HepG2 (cell line): Measurements from ENCODE around the gene WIZ. TPM values are rescaled to one million over a fixed set of nuclear protein-coding genes. Genes with fewer than 3 reads are reported as not detected.
A peak's percentile ranks its signal among the peaks of the same experiment; 100 is the strongest.

Source experiments
- ATF3 ChIP-seq: sonication (generic); formaldehyde crosslinking; IDR thresholded peaks from 2 replicates; pipeline ENCODE4 v1.4.0; 2020; ENCODE audit warnings: missing genetic modification reagents
- DR1 ChIP-seq: sonication (generic); formaldehyde crosslinking; IDR thresholded peaks from 2 replicates; pipeline ENCODE4 v1.8.0; 2021; ENCODE audit warnings: mild to moderate bottlenecking, missing genetic modification reagents, inconsistent platforms
- EED ChIP-seq: sonication (generic); formaldehyde crosslinking; IDR thresholded peaks from 2 replicates; pipeline ENCODE4 v1.5.0; 2020; ENCODE audit warnings: mild to moderate bottlenecking, missing genetic modification reagents
- GTF3A ChIP-seq: sonication (generic); formaldehyde crosslinking; conservative IDR thresholded peaks from 2 replicates; pipeline ENCODE4 v1.4.0; 2020; ENCODE audit warnings: mild to moderate bottlenecking, missing genetic modification reagents
- MEF2D ChIP-seq: sonication (generic); formaldehyde crosslinking; IDR thresholded peaks from 2 replicates; pipeline ENCODE4 v1.5.1; 2020; ENCODE audit warnings: mild to moderate bottlenecking, missing genetic modification reagents
- MNT ChIP-seq: fragments of 450-650 bp; IDR thresholded peaks from 2 replicates; pipeline ENCODE4 v1.6.1; 2016
- MXD3 ChIP-seq: IDR thresholded peaks from 2 replicates; pipeline ENCODE4 v1.6.1; 2016; ENCODE audit warnings: mild to moderate bottlenecking, missing biosample characterization, missing genetic modification reagents
- MXI1 ChIP-seq: IDR thresholded peaks from 3 replicates; pipeline ENCODE4 v1.6.1; 2012; ENCODE audit warnings: low read depth, low read length, inconsistent platforms, borderline replicate concordance
- PHF8 ChIP-seq: sonication (generic); formaldehyde crosslinking; IDR thresholded peaks from 2 replicates; pipeline ENCODE4 v1.5.0; 2020; ENCODE audit warnings: missing genetic modification reagents
- REST ChIP-seq, 2 experiments: IDR thresholded peaks; 2 replicates each; pipeline ENCODE4 v1.6.1; 2011 to 2012; ENCODE audit warnings: low read length in 2 of 2, borderline replicate concordance in 1 of 2, low read depth in 1 of 2, mild to moderate bottlenecking in 1 of 2, moderate library complexity in 1 of 2
- SIN3A ChIP-seq: IDR thresholded peaks from 2 replicates; pipeline ENCODE4 v1.6.1; 2011; ENCODE audit warnings: low read depth, mild to moderate bottlenecking, control low read depth, low read length, borderline replicate concordance
- ZNF143 ChIP-seq: sonication (generic); formaldehyde crosslinking; IDR thresholded peaks from 2 replicates; pipeline ENCODE4 v1.4.0; 2020; ENCODE audit warnings: missing genetic modification reagents
- ZNF234 ChIP-seq: sonication (generic); formaldehyde crosslinking; conservative IDR thresholded peaks from 2 replicates; pipeline ENCODE4 v1.5.1; 2020; ENCODE audit warnings: mild to moderate bottlenecking, missing genetic modification reagents
- ZNF264 ChIP-seq: sonication (generic); formaldehyde crosslinking; IDR thresholded peaks from 2 replicates; pipeline ENCODE4 v1.4.0; 2020; ENCODE audit warnings: missing genetic modification reagents
- ZNF441 ChIP-seq: sonication (generic); formaldehyde crosslinking; IDR thresholded peaks from 2 replicates; pipeline ENCODE4 v1.7.0; 2021; ENCODE audit warnings: missing genetic modification reagents, borderline replicate concordance
- ZNF569 ChIP-seq: sonication (generic); formaldehyde crosslinking; IDR thresholded peaks from 2 replicates; pipeline ENCODE4 v1.5.0; 2020; ENCODE audit warnings: mild to moderate bottlenecking, missing genetic modification reagents, moderate library complexity, borderline replicate concordance
- ZNF670 ChIP-seq: sonication (generic); formaldehyde crosslinking; IDR thresholded peaks from 2 replicates; pipeline ENCODE4 v1.8.0; 2022; ENCODE audit warnings: mild to moderate bottlenecking, missing genetic modification reagents, borderline replicate concordance
- ZNF674 ChIP-seq: sonication (generic); formaldehyde crosslinking; IDR thresholded peaks from 2 replicates; pipeline ENCODE4 v1.5.0; 2020; ENCODE audit warnings: low read depth, mild to moderate bottlenecking, missing genetic modification reagents
- ZNF740 ChIP-seq: sonication (generic); formaldehyde crosslinking; IDR thresholded peaks from 2 replicates; pipeline ENCODE4 v1.4.0; 2020; ENCODE audit warnings: missing genetic modification reagents
- ZNF768 ChIP-seq: sonication (generic); formaldehyde crosslinking; IDR thresholded peaks from 2 replicates; pipeline ENCODE4 v1.4.0; 2020; ENCODE audit warnings: missing genetic modification reagents
- ZNF782 ChIP-seq: sonication (generic); formaldehyde crosslinking; IDR thresholded peaks from 2 replicates; pipeline ENCODE4 v1.4.0; 2020; ENCODE audit warnings: missing genetic modification reagents, mild to moderate bottlenecking, borderline replicate concordance
- ZNF839 ChIP-seq: sonication (generic); formaldehyde crosslinking; IDR thresholded peaks from 2 replicates; pipeline ENCODE4 v1.4.0; 2020; ENCODE audit warnings: missing genetic modification reagents, mild to moderate bottlenecking, borderline replicate concordance
- ZNF879 ChIP-seq: sonication (generic); formaldehyde crosslinking; IDR thresholded peaks from 2 replicates; pipeline ENCODE4 v1.8.1; 2023; ENCODE audit warnings: missing genetic modification reagents
- polyA plus RNA-seq, 8 experiments: library from polyadenylated mRNA; depleted of rRNA in 3 of 8; stranded (reverse) in 7 of 8; unstranded in 1 of 8; fragments of >200 nt; fragmentation: Illumina TruSeq in 4 of 8; extraction: Trizol in 4 of 8; gene quantifications; 2 replicates each; pipeline versions ENCODE4 v1.2.1 to v1.2.3, GENCODE V29; 2011 to 2016; ENCODE audit warnings: low read depth in 4 of 8, missing spikeins in 1 of 8, mixed read lengths in 1 of 8; ENCODE audit not compliant: insufficient read depth in 1 of 8
- total RNA-seq, 5 experiments: library from RNA; depleted of rRNA; stranded (reverse); fragments of >200 nt; fragmentation: Illumina TruSeq; extraction: Trizol; gene quantifications; 2 replicates each; pipeline ENCODE4 v1.2.3, GENCODE V29; 2016; ENCODE audit warnings: low read depth in 1 of 5

WIZ gene
- total and polyA plus RNA-seq, 2 of the 13 experiments (the other 11 are each of a cell fraction or from before 2014, with no cell fraction given): 4.7 to 4.8 TPM

GRCh38 chr19:15379083-15379998 is 70.4 kb downstream of the WIZ start, which contains the start of gene AKAP8 (continued):
- TF ChIP-seq ZNF441 (CRISPR knock-in tag): no peak; the same call in 1 of the 2 replicates
- no peak for TF ChIP-seq MEF2D (CRISPR knock-in tag)
- no peak for TF ChIP-seq REST (IDR thresholded peaks at IDR 0.05; ENCODE audit: borderline replicate concordance in 1 of 2, low read depth in 1 of 2, low read length in 2 of 2)
- no peak for TF ChIP-seq ZNF839 (CRISPR knock-in tag)
- 0 out of 2 replicates have a peak, but pooled peaks have one; percentile 52 for TF ChIP-seq EED (CRISPR knock-in tag)
- TF ChIP-seq ZNF143 (CRISPR knock-in tag): peak; percentile 96
- TF ChIP-seq DR1 (CRISPR knock-in tag): peak; percentile 75; the same call in 1 of the 2 replicates
- TF ChIP-seq ZNF879 (CRISPR knock-in tag): peak; percentile 69; the same call in 1 of the 2 replicates
- TF ChIP-seq ZNF234 (CRISPR knock-in tag): peak; percentile 70; the same call in 1 of the 2 replicates
- no peak for TF ChIP-seq GTF3A (CRISPR knock-in tag)
- TF ChIP-seq MXD3 (CRISPR knock-in tag): peak; percentile 53; the same call in 1 of the 2 replicates
- no peak for TF ChIP-seq ZNF569 (CRISPR knock-in tag)
- no peak for TF ChIP-seq ATF3
- TF ChIP-seq ZNF674 (CRISPR knock-in tag): peak; percentile 51; the same call in 1 of the 2 replicates
- no peak for TF ChIP-seq ZNF264
- peak; percentile 28; the same call in 1 of the 2 replicates for TF ChIP-seq SIN3A
- TF ChIP-seq ZNF768 (CRISPR knock-in tag): peak; percentile 62
- TF ChIP-seq ZNF782 (CRISPR knock-in tag): peak; percentile 24; the same call in 1 of the 2 replicates
- peak; percentile 36; the same call in 1 of the 3 replicates for TF ChIP-seq MXI1
- TF ChIP-seq ZNF740 (CRISPR knock-in tag): no peak
- peak; percentile 88 for TF ChIP-seq PHF8 (CRISPR knock-in tag)
- peak; percentile 13; the same call in 1 of the 2 replicates for TF ChIP-seq MNT
- TF ChIP-seq ZNF670 (CRISPR knock-in tag): no peak
